Measurements from ENCODE around the gene PMVK.

DNA sequence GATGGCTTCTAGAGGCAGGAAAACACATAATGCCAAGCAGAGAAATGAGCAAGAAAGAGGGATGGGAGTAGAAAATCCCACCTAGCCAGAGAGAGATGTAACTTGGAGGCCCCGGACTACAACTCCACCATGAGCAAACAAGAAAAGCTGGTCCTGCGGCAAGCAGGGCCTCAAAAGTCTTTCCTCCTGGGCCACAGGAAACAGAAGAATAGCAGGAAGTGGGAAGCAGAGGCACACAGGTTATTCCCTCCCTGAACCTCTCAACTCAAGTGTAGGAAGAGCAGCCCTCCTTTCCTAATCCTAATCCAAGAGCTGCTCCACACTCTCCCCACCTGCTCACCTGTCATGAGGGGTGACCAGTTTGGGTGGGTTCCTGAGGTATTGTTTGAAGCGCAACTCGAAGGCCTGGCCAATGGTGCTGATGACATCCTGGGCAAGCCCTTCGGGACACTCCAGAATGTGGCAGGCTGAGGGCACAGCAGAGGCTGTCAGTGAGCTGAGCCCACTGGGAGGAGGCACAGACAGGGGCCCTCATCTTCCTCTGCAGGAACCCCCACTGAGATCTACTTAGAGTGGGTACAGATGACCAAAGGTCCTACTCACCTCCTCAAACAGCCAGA lies 30.9 kb upstream of the PMVK start:
- TF ChIP-seq EP300 (IDR thresholded peaks at IDR 0.05; ENCODE audit: borderline replicate concordance) (no peak), RAD21 (IDR thresholded peaks at IDR 0.05; ENCODE audit: low read depth) (no peak), CREB1 (IDR thresholded peaks at IDR 0.05; ENCODE audit: low read depth) (no peak), YY1 (IDR thresholded peaks at IDR 0.05; ENCODE audit: low read depth) (no peak), ZBTB7A (IDR thresholded peaks at IDR 0.05; ENCODE audit: low read depth) (no peak), EGR1 (IDR thresholded peaks at IDR 0.05) (no peak), NFIC (IDR thresholded peaks at IDR 0.05) (no peak), TCF12 (IDR thresholded peaks at IDR 0.05; ENCODE audit: low read depth) (no peak), FOXM1 (IDR thresholded peaks at IDR 0.05; ENCODE audit: borderline replicate concordance, low read depth) (no peak), TAF1 (IDR thresholded peaks at IDR 0.05; ENCODE audit: low read depth) (no peak)
- TF ChIP-seq, protein P1, sequence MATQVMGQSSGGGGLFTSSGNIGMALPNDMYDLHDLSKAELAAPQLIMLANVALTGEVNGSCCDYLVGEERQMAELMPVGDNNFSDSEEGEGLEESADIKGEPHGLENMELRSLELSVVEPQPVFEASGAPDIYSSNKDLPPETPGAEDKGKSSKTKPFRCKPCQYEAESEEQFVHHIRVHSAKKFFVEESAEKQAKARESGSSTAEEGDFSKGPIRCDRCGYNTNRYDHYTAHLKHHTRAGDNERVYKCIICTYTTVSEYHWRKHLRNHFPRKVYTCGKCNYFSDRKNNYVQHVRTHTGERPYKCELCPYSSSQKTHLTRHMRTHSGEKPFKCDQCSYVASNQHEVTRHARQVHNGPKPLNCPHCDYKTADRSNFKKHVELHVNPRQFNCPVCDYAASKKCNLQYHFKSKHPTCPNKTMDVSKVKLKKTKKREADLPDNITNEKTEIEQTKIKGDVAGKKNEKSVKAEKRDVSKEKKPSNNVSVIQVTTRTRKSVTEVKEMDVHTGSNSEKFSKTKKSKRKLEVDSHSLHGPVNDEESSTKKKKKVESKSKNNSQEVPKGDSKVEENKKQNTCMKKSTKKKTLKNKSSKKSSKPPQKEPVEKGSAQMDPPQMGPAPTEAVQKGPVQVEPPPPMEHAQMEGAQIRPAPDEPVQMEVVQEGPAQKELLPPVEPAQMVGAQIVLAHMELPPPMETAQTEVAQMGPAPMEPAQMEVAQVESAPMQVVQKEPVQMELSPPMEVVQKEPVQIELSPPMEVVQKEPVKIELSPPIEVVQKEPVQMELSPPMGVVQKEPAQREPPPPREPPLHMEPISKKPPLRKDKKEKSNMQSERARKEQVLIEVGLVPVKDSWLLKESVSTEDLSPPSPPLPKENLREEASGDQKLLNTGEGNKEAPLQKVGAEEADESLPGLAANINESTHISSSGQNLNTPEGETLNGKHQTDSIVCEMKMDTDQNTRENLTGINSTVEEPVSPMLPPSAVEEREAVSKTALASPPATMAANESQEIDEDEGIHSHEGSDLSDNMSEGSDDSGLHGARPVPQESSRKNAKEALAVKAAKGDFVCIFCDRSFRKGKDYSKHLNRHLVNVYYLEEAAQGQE (IDR thresholded peaks at IDR 0.05; ENCODE audit: low read depth) = no peak
- TF ChIP-seq, protein P2, sequence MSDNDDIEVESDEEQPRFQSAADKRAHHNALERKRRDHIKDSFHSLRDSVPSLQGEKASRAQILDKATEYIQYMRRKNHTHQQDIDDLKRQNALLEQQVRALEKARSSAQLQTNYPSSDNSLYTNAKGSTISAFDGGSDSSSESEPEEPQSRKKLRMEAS (IDR thresholded peaks at IDR 0.05) = no peak
- TF ChIP-seq, protein P3, sequence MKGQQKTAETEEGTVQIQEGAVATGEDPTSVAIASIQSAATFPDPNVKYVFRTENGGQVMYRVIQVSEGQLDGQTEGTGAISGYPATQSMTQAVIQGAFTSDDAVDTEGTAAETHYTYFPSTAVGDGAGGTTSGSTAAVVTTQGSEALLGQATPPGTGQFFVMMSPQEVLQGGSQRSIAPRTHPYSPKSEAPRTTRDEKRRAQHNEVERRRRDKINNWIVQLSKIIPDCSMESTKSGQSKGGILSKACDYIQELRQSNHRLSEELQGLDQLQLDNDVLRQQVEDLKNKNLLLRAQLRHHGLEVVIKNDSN (IDR thresholded peaks at IDR 0.05) = no peak

Measured in Ishikawa (cell line).